ENCODE results near the gene TELO2. TPM values are rescaled to one million over a fixed set of nuclear protein-coding genes. Genes with fewer than 3 reads are reported as not detected.

The TELO2 gene
- 8.7 and 22.0 TPM in 2 replicates for total RNA-seq (2014; rRNA removed; shearing (Covaris generic); ENCODE audit: low replicate concordance)

- Histone ChIP-seq H4K20me1 (ENCODE audit: insufficient read depth, low read depth, low read length) (no peaks in the 10 kb centered on the region), H3K9me3 (ENCODE audit: low read length) (no peaks in the 10 kb centered on the region), H3K36me3 (ENCODE audit: insufficient read depth, low read length) (no peaks in the 10 kb centered on the region), H3K4me3 (ENCODE audit: low read length) (peak within 1 kb of the TSS; percentile 93), H3K9ac (ENCODE audit: low read length) (peak within 1 kb of the TSS; percentile 92), H3K27me3 (ENCODE audit: low read length) (no peaks in the 10 kb centered on the region), H3K4me2 (ENCODE audit: low read depth, low read length, poor library complexity, severe bottlenecking) (peak within 1 kb of the TSS; percentile 92), H3K27ac (ENCODE audit: low read length) (peak within 1 kb of the TSS; percentile 41; the same call in 1 of the 2 replicates), H3K9me2 (replicated peaks; ENCODE audit: insufficient read depth, low read length) (no peaks in the 10 kb centered on the region), H3K4me1 (ENCODE audit: low read length) (peaks cover 19% of the 10 kb centered on the region), H2AFZ (ENCODE audit: low read length) (peak within 1 kb of the TSS; percentile 95), H3K79me2 (ENCODE audit: low read length) (peaks cover 19% of the 10 kb centered on the region)
- DNase-seq, result peak; percentile 93
These were observed at the start of gene TELO2 for GRCh38 chr16:1492923-1493745. TSS of gene TELO2 (plus strand) at chr16:1493360. CDS start at chr16:1494282, 922 bp downstream.

GRCh38 chr16:1443403-1443973 lies 49.7 kb upstream of the TELO2 start:
- H3K79me2 ChIP-seq (ENCODE audit: low read length), result no peaks in the 10 kb centered on the region
- H4K20me1 ChIP-seq (ENCODE audit: insufficient read depth, low read depth, low read length), result no peaks in the 10 kb centered on the region
- no peak overlapping the region for H3K27ac ChIP-seq (ENCODE audit: low read length)
- H3K9ac ChIP-seq (ENCODE audit: low read length), result no peak overlapping the region
- no peaks in the 10 kb centered on the region for H3K4me1 ChIP-seq (ENCODE audit: low read length)
- H2AFZ ChIP-seq (ENCODE audit: low read length), result no peak overlapping the region
- no peak overlapping the region for H3K4me3 ChIP-seq (ENCODE audit: low read length)
- H3K36me3 ChIP-seq (ENCODE audit: insufficient read depth, low read length), result no peaks in the 10 kb centered on the region
- H3K4me2 ChIP-seq (ENCODE audit: low read depth, low read length, poor library complexity, severe bottlenecking), result no peak overlapping the region
- H3K9me3 ChIP-seq (ENCODE audit: low read length), result no peaks in the 10 kb centered on the region
- H3K27me3 ChIP-seq (ENCODE audit: low read length), result no peaks in the 10 kb centered on the region
- no peaks in the 10 kb centered on the region for H3K9me2 ChIP-seq (replicated peaks; ENCODE audit: insufficient read depth, low read length)
- DNase-seq, result no peak

GRCh38 chr16:1443980-1444729 lies 49.0 kb upstream of the TELO2 start, which contains the start of gene CCDC154:
TSS of gene CCDC154 (minus strand) at chr16:1444556. CDS start at chr16:1444322, 234 bp downstream.
- Histone ChIP-seq H3K79me2 (ENCODE audit: low read length) (no peaks in the 10 kb centered on the region), H3K36me3 (ENCODE audit: insufficient read depth, low read length) (no peaks in the 10 kb centered on the region), H3K9ac (ENCODE audit: low read length) (no peak within 1 kb of the TSS), H3K9me3 (ENCODE audit: low read length) (no peaks in the 10 kb centered on the region), H3K27ac (ENCODE audit: low read length) (no peak within 1 kb of the TSS), H3K9me2 (replicated peaks; ENCODE audit: insufficient read depth, low read length) (no peaks in the 10 kb centered on the region), H4K20me1 (ENCODE audit: insufficient read depth, low read depth, low read length) (no peaks in the 10 kb centered on the region), H2AFZ (ENCODE audit: low read length) (no peak within 1 kb of the TSS), H3K4me3 (ENCODE audit: low read length) (no peak within 1 kb of the TSS), H3K4me1 (ENCODE audit: low read length) (no peaks in the 10 kb centered on the region), H3K27me3 (ENCODE audit: low read length) (no peaks in the 10 kb centered on the region), H3K4me2 (ENCODE audit: low read depth, low read length, poor library complexity, severe bottlenecking) (no peak within 1 kb of the TSS)
- no peak for DNase-seq

GRCh38 chr16:1444730-1445517 lies 48.2 kb upstream of the TELO2 start:
- no peak overlapping the region for H3K4me2 ChIP-seq (ENCODE audit: low read depth, low read length, poor library complexity, severe bottlenecking)
- no peak overlapping the region for H2AFZ ChIP-seq (ENCODE audit: low read length)
- H3K9ac ChIP-seq (ENCODE audit: low read length), result no peak overlapping the region
- no peaks in the 10 kb centered on the region for H3K4me1 ChIP-seq (ENCODE audit: low read length)
- H3K27ac ChIP-seq (ENCODE audit: low read length), result no peak overlapping the region
- H3K9me3 ChIP-seq (ENCODE audit: low read length), result no peaks in the 10 kb centered on the region
- H3K4me3 ChIP-seq (ENCODE audit: low read length), result no peak overlapping the region
- no peaks in the 10 kb centered on the region for H3K36me3 ChIP-seq (ENCODE audit: insufficient read depth, low read length)
- no peaks in the 10 kb centered on the region for H4K20me1 ChIP-seq (ENCODE audit: insufficient read depth, low read depth, low read length)
- no peaks in the 10 kb centered on the region for H3K9me2 ChIP-seq (replicated peaks; ENCODE audit: insufficient read depth, low read length)
- no peaks in the 10 kb centered on the region for H3K79me2 ChIP-seq (ENCODE audit: low read length)
- DNase-seq, result no peak
- no peaks in the 10 kb centered on the region for H3K27me3 ChIP-seq (ENCODE audit: low read length)

- Histone ChIP-seq H3K4me2 (ENCODE audit: low read depth, low read length, poor library complexity, severe bottlenecking) (no peak overlapping the region), H3K27me3 (ENCODE audit: low read length) (no peaks in the 10 kb centered on the region), H3K9ac (ENCODE audit: low read length) (no peak overlapping the region), H3K9me3 (ENCODE audit: low read length) (no peaks in the 10 kb centered on the region), H3K79me2 (ENCODE audit: low read length) (no peaks in the 10 kb centered on the region), H3K27ac (ENCODE audit: low read length) (no peak overlapping the region), H3K4me1 (ENCODE audit: low read length) (no peaks in the 10 kb centered on the region), H3K36me3 (ENCODE audit: insufficient read depth, low read length) (no peaks in the 10 kb centered on the region), H3K9me2 (replicated peaks; ENCODE audit: insufficient read depth, low read length) (no peaks in the 10 kb centered on the region), H4K20me1 (ENCODE audit: insufficient read depth, low read depth, low read length) (no peaks in the 10 kb centered on the region), H2AFZ (ENCODE audit: low read length) (no peak overlapping the region), H3K4me3 (ENCODE audit: low read length) (no peak overlapping the region)
- no peak for DNase-seq
These were observed 47.5 kb upstream of the TELO2 start for GRCh38 chr16:1445518-1446203.

- Histone ChIP-seq H3K9ac (ENCODE audit: low read length) (no peak overlapping the region), H2AFZ (ENCODE audit: low read length) (no peak overlapping the region), H3K27ac (ENCODE audit: low read length) (no peak overlapping the region), H3K9me2 (replicated peaks; ENCODE audit: insufficient read depth, low read length) (no peaks in the 10 kb centered on the region), H3K4me3 (ENCODE audit: low read length) (no peak overlapping the region), H3K9me3 (ENCODE audit: low read length) (no peaks in the 10 kb centered on the region), H3K4me1 (ENCODE audit: low read length) (no peaks in the 10 kb centered on the region), H3K36me3 (ENCODE audit: insufficient read depth, low read length) (no peaks in the 10 kb centered on the region), H3K27me3 (ENCODE audit: low read length) (no peaks in the 10 kb centered on the region), H3K79me2 (ENCODE audit: low read length) (no peaks in the 10 kb centered on the region), H3K4me2 (ENCODE audit: low read depth, low read length, poor library complexity, severe bottlenecking) (no peak overlapping the region), H4K20me1 (ENCODE audit: insufficient read depth, low read depth, low read length) (no peaks in the 10 kb centered on the region)
- DNase-seq, result no peak
These were observed 46.7 kb upstream of the TELO2 start for GRCh38 chr16:1446296-1447080.

- Histone ChIP-seq H3K27me3 (ENCODE audit: low read length) (no peaks in the 10 kb centered on the region), H3K4me1 (ENCODE audit: low read length) (no peaks in the 10 kb centered on the region), H3K9me2 (replicated peaks; ENCODE audit: insufficient read depth, low read length) (no peaks in the 10 kb centered on the region), H3K79me2 (ENCODE audit: low read length) (no peaks in the 10 kb centered on the region), H4K20me1 (ENCODE audit: insufficient read depth, low read depth, low read length) (no peaks in the 10 kb centered on the region), H3K9me3 (ENCODE audit: low read length) (no peaks in the 10 kb centered on the region), H3K27ac (ENCODE audit: low read length) (no peak overlapping the region), H2AFZ (ENCODE audit: low read length) (no peak overlapping the region), H3K4me3 (ENCODE audit: low read length) (no peak overlapping the region), H3K36me3 (ENCODE audit: insufficient read depth, low read length) (no peaks in the 10 kb centered on the region), H3K4me2 (ENCODE audit: low read depth, low read length, poor library complexity, severe bottlenecking) (no peak overlapping the region), H3K9ac (ENCODE audit: low read length) (no peak overlapping the region)
- DNase-seq, result no peak
These were observed 45.2 kb upstream of the TELO2 start for GRCh38 chr16:1447965-1448364.

Measured in Karpas-422 (cell line).